Cardiac fibroblast (primary cell): ENCODE measurements around the gene AGPAT1.
A peak's percentile ranks its signal among the peaks of the same experiment; 100 is the strongest.
"Not testable (repeated sequence)": the region's sequence is repeated elsewhere in the genome, so short reads cannot be mapped to it uniquely, and the experiment has no call there.

Experiments
- DNase-seq, 2 donors: peaks; one replicate each; pipeline versions ENCODE4 v3.0.0 to v3.0.0-alpha.2; 2010; ENCODE audit warnings: low read depth in 2 of 2
- H3K4me3 ChIP-seq, 2 donors: replicated peaks in 1 of 2; 1 replicate in 1 of 2; 2 replicates in 1 of 2; pipeline ENCODE4 v1.5.1; 2011; ENCODE audit warnings: low read depth in 2 of 2, low read length in 2 of 2, mild to moderate bottlenecking in 2 of 2, moderate library complexity in 1 of 2
- TF ChIP-seq, protein P1 (sequence below): IDR thresholded peaks from one replicate; pipeline ENCODE4 v1.5.1; 2011; ENCODE audit warnings: low read depth, mild to moderate bottlenecking, low read length, inconsistent platforms

AGPAT1 gene

DNA sequence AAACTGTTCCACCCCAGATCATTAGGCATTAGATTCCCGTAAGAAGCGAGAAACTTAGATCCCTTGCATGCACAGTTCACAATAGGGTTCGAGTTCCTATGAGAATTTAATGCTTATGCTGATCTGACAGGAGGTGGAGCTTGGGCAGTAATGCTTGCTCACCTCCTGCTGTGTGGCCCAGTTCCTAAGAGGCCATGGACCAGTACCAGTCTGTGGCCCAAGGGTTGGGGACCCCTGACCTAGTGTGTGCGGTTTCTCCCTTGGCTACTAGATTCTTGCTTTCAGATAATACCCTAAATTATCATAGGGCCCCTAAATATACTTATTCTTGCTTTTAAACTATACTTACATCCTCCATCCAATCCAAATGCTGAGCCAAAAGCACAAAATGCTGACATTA is 18.5 kb upstream of the AGPAT1 start:
- H3K4me3 ChIP-seq, result no peak overlapping the region
- TF ChIP-seq, protein P1, sequence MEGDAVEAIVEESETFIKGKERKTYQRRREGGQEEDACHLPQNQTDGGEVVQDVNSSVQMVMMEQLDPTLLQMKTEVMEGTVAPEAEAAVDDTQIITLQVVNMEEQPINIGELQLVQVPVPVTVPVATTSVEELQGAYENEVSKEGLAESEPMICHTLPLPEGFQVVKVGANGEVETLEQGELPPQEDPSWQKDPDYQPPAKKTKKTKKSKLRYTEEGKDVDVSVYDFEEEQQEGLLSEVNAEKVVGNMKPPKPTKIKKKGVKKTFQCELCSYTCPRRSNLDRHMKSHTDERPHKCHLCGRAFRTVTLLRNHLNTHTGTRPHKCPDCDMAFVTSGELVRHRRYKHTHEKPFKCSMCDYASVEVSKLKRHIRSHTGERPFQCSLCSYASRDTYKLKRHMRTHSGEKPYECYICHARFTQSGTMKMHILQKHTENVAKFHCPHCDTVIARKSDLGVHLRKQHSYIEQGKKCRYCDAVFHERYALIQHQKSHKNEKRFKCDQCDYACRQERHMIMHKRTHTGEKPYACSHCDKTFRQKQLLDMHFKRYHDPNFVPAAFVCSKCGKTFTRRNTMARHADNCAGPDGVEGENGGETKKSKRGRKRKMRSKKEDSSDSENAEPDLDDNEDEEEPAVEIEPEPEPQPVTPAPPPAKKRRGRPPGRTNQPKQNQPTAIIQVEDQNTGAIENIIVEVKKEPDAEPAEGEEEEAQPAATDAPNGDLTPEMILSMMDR, result no peak
- DNase-seq, result no peak

DNA sequence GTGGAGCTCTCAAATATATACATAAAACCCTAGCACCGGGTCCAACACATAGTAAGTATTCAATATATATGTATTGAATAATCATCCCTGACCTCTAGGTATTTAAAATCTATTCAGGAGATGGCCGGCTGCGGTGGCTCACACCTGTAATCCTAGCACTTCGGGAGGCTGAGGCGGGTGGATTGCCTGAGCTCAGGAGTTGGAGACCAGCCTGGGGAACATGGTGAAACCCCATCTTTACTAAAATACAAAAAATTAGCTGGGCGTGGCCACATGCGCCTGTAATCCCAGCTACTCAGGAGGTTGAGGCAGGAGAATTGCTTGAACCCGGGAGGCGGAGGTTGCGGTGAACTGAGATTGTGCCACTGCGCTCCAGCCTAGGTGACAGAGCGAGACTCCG is 17.2 kb upstream of the AGPAT1 start:
- DNase-seq, H3K4me3 ChIP-seq: not testable (repeated sequence)

DNA sequence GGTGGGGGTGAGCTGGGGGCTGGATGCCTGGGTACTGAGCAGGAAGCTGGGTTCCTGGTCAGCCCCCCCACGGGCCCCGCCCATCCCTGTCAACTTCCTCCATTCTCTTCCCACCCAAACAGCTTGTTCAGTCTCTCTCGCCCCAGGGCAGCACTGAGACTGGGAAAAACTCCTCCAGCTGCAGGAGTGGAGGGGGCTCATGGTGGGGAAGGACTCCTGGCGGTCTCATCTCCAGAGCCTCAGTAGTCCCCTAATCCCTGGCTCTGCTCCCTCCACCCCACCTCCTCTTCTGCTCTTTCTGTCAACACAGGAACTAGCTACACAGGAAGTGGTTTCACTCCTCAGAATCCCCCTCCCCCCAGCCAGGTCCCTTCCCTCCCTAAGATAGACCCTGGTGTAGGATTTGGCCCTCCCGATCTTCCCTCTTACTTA is 16.7 kb upstream of the AGPAT1 start, which contains the start of gene GPSM3:
Gene GPSM3, minus strand, starts transcription at position 36 of the 432 bp plus-strand sequence. CDS start 130 bp downstream, outside the sequence.
- peak within 1 kb of the TSS in 1 of 2 donors; percentile 14 for H3K4me3 ChIP-seq
- TF ChIP-seq, protein P1, result no peak
- peak; percentile 37 to 55 for DNase-seq

DNA sequence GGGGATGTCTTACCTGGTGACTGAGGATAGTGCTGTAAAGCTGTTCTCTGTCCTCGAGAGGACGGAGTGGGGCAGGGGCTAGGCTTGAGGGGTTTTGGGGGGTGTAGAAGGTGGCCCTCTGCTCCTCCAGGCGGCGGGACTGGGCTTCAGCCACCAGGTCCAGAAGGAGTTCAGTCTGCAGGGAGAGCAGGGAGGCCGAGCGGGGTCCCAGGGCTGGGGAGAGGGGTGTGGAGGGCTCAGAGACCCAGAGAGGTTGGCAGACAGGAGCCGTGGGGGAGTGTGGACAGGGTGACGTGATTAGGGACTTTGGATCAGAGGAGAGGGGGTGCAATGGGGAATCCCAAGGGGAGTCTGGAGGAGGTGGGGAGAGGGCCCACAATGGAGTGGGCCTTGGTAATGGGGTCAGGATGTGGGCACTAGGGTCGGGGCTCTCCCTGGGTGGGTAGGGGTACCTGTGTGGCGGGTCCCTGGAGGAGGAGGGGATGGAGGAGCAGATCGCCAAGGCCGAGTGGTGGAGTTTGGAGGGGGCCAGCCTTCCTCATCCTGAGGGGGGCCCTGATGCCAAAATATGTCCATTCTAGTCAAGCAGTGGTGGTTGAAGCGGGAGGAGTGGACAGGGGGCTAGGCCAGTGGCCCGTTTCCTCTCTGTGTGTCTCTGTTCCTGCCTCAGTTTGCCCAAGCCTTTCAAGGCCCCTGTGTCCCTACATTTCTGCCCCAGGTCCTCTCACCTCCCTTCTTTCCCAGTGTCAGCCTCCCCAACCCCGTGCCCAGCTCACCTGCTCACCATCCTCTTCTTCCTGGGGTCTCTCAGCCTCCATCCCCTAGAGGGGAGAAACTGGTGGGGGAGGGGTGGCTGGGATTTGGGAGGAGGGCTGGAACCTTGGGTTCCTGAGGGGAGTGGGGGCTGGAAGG is 16.1 kb upstream of the AGPAT1 start:
- no peak for DNase-seq
- TF ChIP-seq, protein P1, result no peak
- H3K4me3 ChIP-seq, result peak overlapping the region in 1 of 2 donors; percentile 14

DNA sequence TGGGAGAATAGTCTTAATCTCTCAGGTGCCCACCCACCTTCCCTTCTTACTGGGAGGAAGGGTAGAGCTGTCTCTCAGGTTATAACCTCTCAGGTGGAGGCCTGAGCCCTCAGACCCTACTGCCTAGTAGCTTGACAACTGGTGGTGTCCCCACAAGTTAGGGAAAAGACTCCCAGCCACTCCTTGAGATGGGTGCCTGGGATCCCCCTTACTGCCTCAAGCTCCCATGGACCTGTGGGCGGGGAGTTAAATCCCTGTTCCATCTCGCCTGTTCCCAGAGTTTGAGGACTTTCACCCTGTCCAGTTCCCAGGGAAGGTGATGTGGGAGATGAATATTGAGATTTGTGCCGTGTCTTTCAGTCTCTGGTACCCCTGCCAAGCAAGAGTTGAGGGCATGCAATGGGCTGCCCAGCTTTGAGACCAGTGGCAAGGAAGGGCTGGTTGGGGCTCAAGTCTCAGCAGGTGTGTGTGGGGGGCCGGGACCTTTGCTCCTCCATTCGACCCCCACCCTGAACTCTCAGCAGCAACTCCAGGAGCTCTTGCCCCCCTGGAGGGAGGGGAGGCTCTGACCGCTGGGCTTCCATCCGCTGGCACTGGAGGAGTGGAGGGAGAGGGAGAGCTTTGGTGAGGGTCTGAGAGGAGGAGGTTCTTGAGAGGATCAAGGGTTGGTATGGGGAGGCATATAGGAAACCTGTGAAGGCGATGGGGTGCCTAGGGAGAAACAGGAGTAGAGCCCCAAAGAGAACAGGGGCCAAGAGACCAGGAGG is 15.2 kb upstream of the AGPAT1 start:
- no peak for DNase-seq
- TF ChIP-seq, protein P1, result no peak
- peak overlapping the region in 1 of 2 donors; percentile 67 for H3K4me3 ChIP-seq

DNA sequence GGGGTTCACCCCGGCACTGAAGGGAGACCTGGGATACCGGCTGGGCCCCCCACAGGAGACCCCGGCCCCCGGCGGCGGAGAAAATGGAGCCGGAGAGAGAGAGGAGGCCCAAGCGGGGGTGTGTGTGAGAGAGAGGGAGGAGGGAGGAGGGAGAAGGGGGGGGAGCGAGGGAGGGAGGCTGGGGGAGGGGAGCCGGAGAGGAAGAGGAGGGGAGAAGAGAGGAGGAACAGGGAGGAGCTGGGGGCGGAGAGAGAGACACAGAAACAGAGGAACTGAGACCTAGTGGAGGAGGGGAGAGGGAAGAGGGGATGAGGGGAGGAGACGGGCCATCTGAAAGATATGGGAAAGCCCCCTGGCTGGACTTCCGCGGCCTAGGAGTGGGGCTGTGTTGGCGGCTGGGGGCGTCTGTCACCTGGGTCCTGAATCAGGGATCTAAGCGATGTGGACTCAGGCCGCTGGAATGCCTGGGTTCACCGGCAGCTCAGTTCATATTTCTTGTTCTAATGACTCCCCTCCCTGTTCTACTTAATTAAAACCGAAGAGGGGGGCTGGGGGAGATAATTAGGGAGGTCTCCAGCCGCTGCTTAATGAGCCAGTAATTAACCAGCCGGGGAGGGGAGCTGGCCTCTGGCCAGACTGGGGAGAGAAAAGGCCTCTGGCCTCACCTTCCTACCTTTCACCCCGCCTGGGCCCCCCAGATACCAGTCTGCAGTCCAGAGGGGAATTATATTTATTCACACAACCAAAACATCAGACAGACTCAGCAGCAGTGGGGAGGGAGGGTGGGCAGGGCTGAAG is 14.4 kb upstream of the AGPAT1 start, which contains the start of gene PBX2:
Gene PBX2, minus strand, starts transcription at position 149 of the 798 bp plus-strand sequence. CDS start 287 bp downstream, outside the sequence.
- TF ChIP-seq, protein P1, result no peak
- peak; percentile 91 to 96 for DNase-seq
- H3K4me3 ChIP-seq, result peak within 1 kb of the TSS; percentile 67 to 70
